Muscle layer of colon (tissue), 2 donors: Measurements from ENCODE around the gene ARID4B.
"Not testable (repeated sequence)": the region's sequence is repeated elsewhere in the genome, so short reads cannot be mapped to it uniquely, and the experiment has no call there.

ENCODE experiments used
- H3K27ac ChIP-seq: one replicate; pipeline ENCODE4 v1.7.0; 2013; ENCODE audit warnings: low read depth, mild to moderate bottlenecking, low read length, moderate library complexity
- H3K27me3 ChIP-seq, 2 donors: one replicate each; pipeline ENCODE4 v1.7.0; 2013; ENCODE audit warnings: low read length in 2 of 2, mild to moderate bottlenecking in 2 of 2; ENCODE audit not compliant: insufficient read depth in 2 of 2, control insufficient read depth in 1 of 2
- H3K36me3 ChIP-seq: one replicate; pipeline ENCODE4 v1.7.0; 2013; ENCODE audit warnings: mild to moderate bottlenecking, low read length; ENCODE audit not compliant: insufficient read depth
- H3K4me1 ChIP-seq: one replicate; pipeline ENCODE4 v1.7.0; 2013; ENCODE audit warnings: mild to moderate bottlenecking, low read length; ENCODE audit not compliant: insufficient read depth
- H3K4me3 ChIP-seq, 2 donors: one replicate each; pipeline ENCODE4 v1.7.0; 2013; ENCODE audit warnings: low read length in 2 of 2, low read depth in 1 of 2, mild to moderate bottlenecking in 1 of 2, moderate library complexity in 1 of 2
- H3K9ac ChIP-seq: one replicate; pipeline ENCODE4 v1.7.0; 2013; ENCODE audit warnings: low read length
- H3K9me3 ChIP-seq: one replicate; pipeline ENCODE4 v1.7.0; 2013; ENCODE audit warnings: mild to moderate bottlenecking, low read length
- donor health status: abdominal sarcoma.
- donor health status: Adenocarcinoma of cecum.

Gene ARID4B

GRCh38 chr1:235240960-235241359, 87.0 kb downstream of the ARID4B start:
- no peaks in the 10 kb centered on the region for H3K4me1 ChIP-seq
- no peak overlapping the region for H3K9ac ChIP-seq
- H3K27ac ChIP-seq = no peak overlapping the region
- no peak overlapping the region for H3K4me3 ChIP-seq
- H3K9me3 ChIP-seq = no peaks in the 10 kb centered on the region
- peaks cover 20% of the 10 kb centered on the region for H3K36me3 ChIP-seq
- H3K27me3 ChIP-seq = no peaks in the 10 kb centered on the region

DNA sequence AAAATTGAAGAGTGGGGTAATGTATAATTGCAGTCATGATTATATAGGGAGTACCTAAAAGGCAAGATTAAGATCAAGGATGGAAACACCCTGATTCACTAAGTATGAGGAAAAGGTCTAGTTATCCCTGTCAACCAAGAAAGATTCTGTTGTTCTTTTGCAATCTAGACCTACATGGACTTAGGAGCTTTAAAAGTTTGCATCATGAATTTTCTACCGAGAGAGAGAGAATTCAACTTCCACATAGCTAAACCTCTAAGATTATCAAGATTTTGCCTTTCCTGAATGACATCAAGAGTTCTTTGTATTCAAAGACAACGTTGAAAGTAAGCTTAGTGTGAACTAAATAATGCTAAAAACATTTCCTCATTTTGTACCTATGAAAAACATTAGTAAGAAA, 88.1 kb downstream of the ARID4B start:
- Histone ChIP-seq H3K4me3 (no peak overlapping the region), H3K36me3 (peaks cover 15% of the 10 kb centered on the region), H3K9ac (no peak overlapping the region), H3K9me3 (no peaks in the 10 kb centered on the region), H3K4me1 (no peaks in the 10 kb centered on the region), H3K27ac (no peak overlapping the region), H3K27me3 (no peaks in the 10 kb centered on the region)

- H3K9me3 ChIP-seq = no peaks in the 10 kb centered on the region
- no peak overlapping the region for H3K27ac ChIP-seq
- H3K27me3 ChIP-seq = no peaks in the 10 kb centered on the region
- H3K36me3 ChIP-seq = peaks cover 12% of the 10 kb centered on the region
- H3K4me3 ChIP-seq = no peak overlapping the region
- no peaks in the 10 kb centered on the region for H3K4me1 ChIP-seq
- H3K9ac ChIP-seq = no peak overlapping the region
Measured at GRCh38 chr1:235238558-235238957, 89.4 kb downstream of the ARID4B start.

GRCh38 chr1:235236128-235236527, 91.9 kb downstream of the ARID4B start:
- Histone ChIP-seq H3K27me3 (no peaks in the 10 kb centered on the region), H3K27ac (no peak overlapping the region), H3K9ac (no peak overlapping the region), H3K9me3 (no peaks in the 10 kb centered on the region), H3K4me3 (no peak overlapping the region), H3K4me1 (no peaks in the 10 kb centered on the region), H3K36me3 (peaks cover 12% of the 10 kb centered on the region)

DNA sequence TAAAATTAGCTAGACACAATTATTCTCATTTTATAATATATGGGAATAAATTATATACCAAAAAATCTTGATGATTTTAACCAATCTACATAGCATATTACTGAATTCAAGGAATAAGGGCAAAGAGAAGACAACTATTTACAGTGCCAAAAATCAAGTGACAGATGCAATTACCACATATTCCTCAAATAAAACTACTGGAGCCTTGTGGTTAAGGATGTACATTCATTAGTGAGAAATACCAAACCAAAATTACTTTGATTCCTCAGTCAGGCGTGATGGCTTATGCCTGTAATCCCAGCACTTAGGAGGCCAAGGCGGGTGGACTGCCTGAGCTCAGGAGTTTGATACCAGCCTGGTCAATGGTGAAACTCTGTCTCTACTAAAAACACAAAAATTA, 98.1 kb downstream of the ARID4B start:
- Histone ChIP-seq H3K27ac (no peak overlapping the region), H3K4me1 (no peaks in the 10 kb centered on the region), H3K9me3 (no peaks in the 10 kb centered on the region), H3K36me3 (peaks cover 26% of the 10 kb centered on the region), H3K4me3 (no peak overlapping the region), H3K9ac (no peak overlapping the region), H3K27me3 (no peaks in the 10 kb centered on the region)

- H3K27ac ChIP-seq = no peak overlapping the region
- peaks cover 31% of the 10 kb centered on the region for H3K36me3 ChIP-seq
- no peak overlapping the region for H3K4me3 ChIP-seq
- H3K9me3 ChIP-seq = no peaks in the 10 kb centered on the region
- H3K9ac ChIP-seq = no peak overlapping the region
- no peaks in the 10 kb centered on the region for H3K4me1 ChIP-seq
- no peaks in the 10 kb centered on the region for H3K27me3 ChIP-seq
Measured at GRCh38 chr1:235227414-235227813, 100.6 kb downstream of the ARID4B start.

- no peak overlapping the region for H3K27ac ChIP-seq
- no peaks in the 10 kb centered on the region for H3K9me3 ChIP-seq
- H3K4me3 ChIP-seq = no peak overlapping the region
- no peaks in the 10 kb centered on the region for H3K27me3 ChIP-seq
- H3K36me3 ChIP-seq = peaks cover 31% of the 10 kb centered on the region
- no peaks in the 10 kb centered on the region for H3K4me1 ChIP-seq
- no peak overlapping the region for H3K9ac ChIP-seq
Measured at GRCh38 chr1:235226933-235227332, 101.0 kb downstream of the ARID4B start.

GRCh38 chr1:235225299-235225698, 102.7 kb downstream of the ARID4B start:
- Histone ChIP-seq H3K4me1 (no peaks in the 10 kb centered on the region), H3K4me3 (no peak overlapping the region), H3K9ac (no peak overlapping the region), H3K9me3 (no peaks in the 10 kb centered on the region), H3K27me3 (no peaks in the 10 kb centered on the region), H3K27ac (no peak overlapping the region), H3K36me3 (peaks cover 39% of the 10 kb centered on the region)

DNA sequence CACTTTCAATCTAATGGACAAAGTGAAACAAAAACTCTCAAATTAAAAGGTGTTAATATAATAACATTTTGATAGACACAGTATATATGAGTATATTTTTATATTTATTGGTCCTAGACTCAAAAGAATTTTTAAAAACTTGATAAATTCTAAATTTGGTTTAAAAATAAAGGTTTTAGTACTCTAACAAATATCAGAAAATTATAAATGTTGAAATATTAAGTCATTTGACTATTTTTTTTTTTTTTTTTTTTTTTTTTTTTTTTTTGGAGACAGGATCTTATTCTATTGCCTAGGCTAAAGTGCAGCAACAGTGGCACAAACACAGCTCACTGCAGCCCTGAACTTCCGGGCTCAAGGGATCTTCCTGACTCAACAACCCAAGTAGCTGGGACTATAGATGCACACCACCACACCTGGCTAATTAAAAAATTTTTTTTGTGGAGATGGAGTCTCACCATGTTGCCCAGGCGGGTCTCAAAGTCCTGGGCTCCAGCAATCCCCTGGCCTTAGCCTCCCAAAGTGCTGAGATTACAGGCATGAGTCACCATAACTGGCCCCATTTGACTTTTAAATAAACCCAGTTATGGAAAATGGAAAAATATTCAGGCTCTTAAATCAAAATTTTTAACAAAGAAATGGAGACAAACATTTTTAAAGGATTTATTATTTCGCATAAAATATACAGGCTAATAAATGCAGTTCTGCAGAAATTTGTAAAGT, 106.2 kb downstream of the ARID4B start:
- Histone ChIP-seq H3K27ac (no peak overlapping the region), H3K4me1 (no peaks in the 10 kb centered on the region), H3K36me3 (peaks cover 17% of the 10 kb centered on the region), H3K9ac (no peak overlapping the region), H3K9me3 (no peaks in the 10 kb centered on the region), H3K27me3 (no peaks in the 10 kb centered on the region), H3K4me3 (no peak overlapping the region)

GRCh38 chr1:235215453-235215852, 112.5 kb downstream of the ARID4B start:
- H3K36me3 ChIP-seq = peaks cover 10% of the 10 kb centered on the region
- H3K27me3 ChIP-seq = no peaks in the 10 kb centered on the region
- no peak overlapping the region for H3K9ac ChIP-seq
- H3K4me3 ChIP-seq = no peak overlapping the region
- no peak overlapping the region for H3K27ac ChIP-seq
- H3K9me3 ChIP-seq = no peaks in the 10 kb centered on the region
- H3K4me1 ChIP-seq = no peaks in the 10 kb centered on the region

DNA sequence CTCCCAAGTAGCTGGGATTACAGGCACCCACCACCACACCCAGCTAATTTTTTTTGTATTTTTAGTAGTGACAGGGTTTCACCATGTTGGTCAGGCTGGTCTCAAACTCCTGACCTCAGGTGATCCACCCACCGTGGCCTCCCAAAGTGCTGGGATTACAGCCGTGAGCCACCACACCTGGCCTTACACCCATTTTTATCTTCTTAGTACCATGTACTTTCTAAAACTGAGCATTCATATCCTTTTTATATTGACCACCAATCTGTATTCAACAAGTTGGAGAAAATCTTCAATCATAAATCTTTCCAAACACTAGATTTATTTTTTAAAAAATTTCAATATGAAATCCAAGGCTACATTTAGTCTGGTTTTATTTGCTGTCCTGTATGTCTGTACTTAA, 113.0 kb downstream of the ARID4B start:
- not testable (repeated sequence) for H3K36me3 ChIP-seq, H3K27me3 ChIP-seq, H3K9ac ChIP-seq, H3K4me3 ChIP-seq, H3K4me1 ChIP-seq, H3K9me3 ChIP-seq, H3K27ac ChIP-seq

- H3K9me3 ChIP-seq = no peaks in the 10 kb centered on the region
- no peak overlapping the region for H3K27ac ChIP-seq
- H3K4me1 ChIP-seq = no peaks in the 10 kb centered on the region
- H3K4me3 ChIP-seq = no peak overlapping the region
- H3K9ac ChIP-seq = no peak overlapping the region
- H3K36me3 ChIP-seq = peaks cover 10% of the 10 kb centered on the region
- no peaks in the 10 kb centered on the region for H3K27me3 ChIP-seq
Measured at GRCh38 chr1:235213752-235214151, 114.2 kb downstream of the ARID4B start.
